GM06990 (cell line): ENCODE measurements around the gene RALGAPA2.

Experiments
- DNase-seq: peaks from one replicate; pipeline ENCODE4 v3.0.0-alpha.2; 2011; ENCODE audit not compliant: insufficient read length; ENCODE audit errors: extremely low read depth
- H3K27me3 ChIP-seq: replicated peaks from 2 replicates; pipeline ENCODE4 v1.6.0; 2011; ENCODE audit warnings: low read length; ENCODE audit not compliant: control insufficient read depth, insufficient read depth
- H3K36me3 ChIP-seq: 2 replicates; pipeline ENCODE4 v1.5.1; 2011; ENCODE audit warnings: low read length; ENCODE audit not compliant: control insufficient read depth, insufficient read depth
- H3K4me3 ChIP-seq: replicated peaks from 2 replicates; pipeline ENCODE4 v1.5.1; 2011; ENCODE audit warnings: low read depth, mild to moderate bottlenecking, control low read depth, low read length
- TF ChIP-seq, protein P1 (sequence below): IDR thresholded peaks from 2 replicates; pipeline ENCODE4 v1.5.1; 2011; ENCODE audit warnings: low read length, control low read depth, mild to moderate bottlenecking, inconsistent platforms; ENCODE audit not compliant: insufficient read depth, poor library complexity, severe bottlenecking

The RALGAPA2 gene

GRCh38 chr20:20691477-20692235 lies 20.8 kb downstream of the RALGAPA2 start:
- TF ChIP-seq, protein P1, sequence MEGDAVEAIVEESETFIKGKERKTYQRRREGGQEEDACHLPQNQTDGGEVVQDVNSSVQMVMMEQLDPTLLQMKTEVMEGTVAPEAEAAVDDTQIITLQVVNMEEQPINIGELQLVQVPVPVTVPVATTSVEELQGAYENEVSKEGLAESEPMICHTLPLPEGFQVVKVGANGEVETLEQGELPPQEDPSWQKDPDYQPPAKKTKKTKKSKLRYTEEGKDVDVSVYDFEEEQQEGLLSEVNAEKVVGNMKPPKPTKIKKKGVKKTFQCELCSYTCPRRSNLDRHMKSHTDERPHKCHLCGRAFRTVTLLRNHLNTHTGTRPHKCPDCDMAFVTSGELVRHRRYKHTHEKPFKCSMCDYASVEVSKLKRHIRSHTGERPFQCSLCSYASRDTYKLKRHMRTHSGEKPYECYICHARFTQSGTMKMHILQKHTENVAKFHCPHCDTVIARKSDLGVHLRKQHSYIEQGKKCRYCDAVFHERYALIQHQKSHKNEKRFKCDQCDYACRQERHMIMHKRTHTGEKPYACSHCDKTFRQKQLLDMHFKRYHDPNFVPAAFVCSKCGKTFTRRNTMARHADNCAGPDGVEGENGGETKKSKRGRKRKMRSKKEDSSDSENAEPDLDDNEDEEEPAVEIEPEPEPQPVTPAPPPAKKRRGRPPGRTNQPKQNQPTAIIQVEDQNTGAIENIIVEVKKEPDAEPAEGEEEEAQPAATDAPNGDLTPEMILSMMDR: no peak

DNA sequence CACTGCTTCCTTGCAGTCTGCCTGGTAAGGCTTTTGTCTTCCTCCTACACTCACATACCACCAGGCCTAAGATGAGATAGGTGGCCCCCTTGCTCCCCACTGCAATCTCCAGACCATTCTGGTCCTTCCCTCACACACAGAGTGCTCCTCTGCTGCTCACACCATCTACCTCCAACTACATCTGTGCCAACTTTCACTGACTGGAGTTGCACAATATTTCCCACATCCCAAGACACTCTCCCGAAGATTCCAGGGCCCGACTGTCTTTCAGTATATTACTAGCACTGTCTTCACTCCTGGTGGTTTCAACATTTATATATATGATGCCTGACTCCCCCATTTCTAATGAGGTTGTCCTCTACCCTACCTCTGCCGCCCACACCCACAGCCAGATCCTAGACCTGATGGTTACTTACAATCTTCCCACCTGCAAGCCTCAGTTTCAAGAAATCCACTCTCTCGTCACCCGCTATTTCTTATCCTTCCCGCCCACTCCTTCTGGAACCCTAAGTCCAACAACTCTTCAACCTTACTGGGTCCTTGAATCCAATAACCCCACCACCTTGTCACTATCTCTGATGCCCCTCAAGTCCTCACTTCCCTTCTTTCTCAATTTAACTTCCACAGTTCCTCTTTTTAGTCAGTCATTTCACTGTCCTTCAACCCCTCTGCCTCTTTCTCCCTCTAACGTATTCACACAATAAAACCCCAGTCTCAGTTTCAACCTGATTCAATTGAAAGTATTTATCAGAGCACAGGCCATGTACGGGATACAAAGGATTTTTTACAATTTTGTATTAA lies 21.6 kb downstream of the RALGAPA2 start:
- H3K36me3 ChIP-seq: no peaks in the 10 kb centered on the region
- no peak overlapping the region for H3K4me3 ChIP-seq
- no peak for DNase-seq
- H3K27me3 ChIP-seq: no peaks in the 10 kb centered on the region
- TF ChIP-seq, protein P1: no peak

More at GRCh38 chr20:20691477-20692235, 20.8 kb downstream of the RALGAPA2 start:
- DNase-seq: no peak
- Histone ChIP-seq H3K36me3 (no peaks in the 10 kb centered on the region), H3K27me3 (no peaks in the 10 kb centered on the region), H3K4me3 (no peak overlapping the region)

DNA sequence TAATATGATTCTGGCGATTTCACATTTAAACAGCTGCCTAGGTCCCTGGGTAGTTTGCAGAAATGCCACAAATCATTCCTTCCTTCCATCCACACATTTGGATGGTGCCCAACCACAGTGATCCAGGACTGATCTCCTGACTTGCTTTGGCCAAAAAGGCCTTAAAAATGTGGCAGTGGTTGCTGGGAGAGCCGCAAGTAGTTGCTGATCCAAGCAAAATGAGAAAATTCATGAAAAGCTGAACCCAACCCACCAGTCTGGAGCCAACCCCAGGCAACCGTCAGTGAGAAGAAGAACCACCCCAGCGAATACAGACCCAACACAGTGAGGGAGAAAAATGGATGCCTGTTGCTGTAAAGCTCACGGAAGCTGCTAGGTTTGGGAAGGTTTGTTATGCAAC lies 25.1 kb downstream of the RALGAPA2 start:
- Histone ChIP-seq H3K4me3 (no peak overlapping the region), H3K27me3 (no peaks in the 10 kb centered on the region), H3K36me3 (no peaks in the 10 kb centered on the region)
- no peak for DNase-seq
- TF ChIP-seq, protein P1: no peak

GRCh38 chr20:20685635-20686034 lies 26.8 kb downstream of the RALGAPA2 start:
- H3K4me3 ChIP-seq: no peak overlapping the region
- H3K27me3 ChIP-seq: no peaks in the 10 kb centered on the region
- DNase-seq: no peak
- TF ChIP-seq, protein P1: no peak
- no peaks in the 10 kb centered on the region for H3K36me3 ChIP-seq

DNA sequence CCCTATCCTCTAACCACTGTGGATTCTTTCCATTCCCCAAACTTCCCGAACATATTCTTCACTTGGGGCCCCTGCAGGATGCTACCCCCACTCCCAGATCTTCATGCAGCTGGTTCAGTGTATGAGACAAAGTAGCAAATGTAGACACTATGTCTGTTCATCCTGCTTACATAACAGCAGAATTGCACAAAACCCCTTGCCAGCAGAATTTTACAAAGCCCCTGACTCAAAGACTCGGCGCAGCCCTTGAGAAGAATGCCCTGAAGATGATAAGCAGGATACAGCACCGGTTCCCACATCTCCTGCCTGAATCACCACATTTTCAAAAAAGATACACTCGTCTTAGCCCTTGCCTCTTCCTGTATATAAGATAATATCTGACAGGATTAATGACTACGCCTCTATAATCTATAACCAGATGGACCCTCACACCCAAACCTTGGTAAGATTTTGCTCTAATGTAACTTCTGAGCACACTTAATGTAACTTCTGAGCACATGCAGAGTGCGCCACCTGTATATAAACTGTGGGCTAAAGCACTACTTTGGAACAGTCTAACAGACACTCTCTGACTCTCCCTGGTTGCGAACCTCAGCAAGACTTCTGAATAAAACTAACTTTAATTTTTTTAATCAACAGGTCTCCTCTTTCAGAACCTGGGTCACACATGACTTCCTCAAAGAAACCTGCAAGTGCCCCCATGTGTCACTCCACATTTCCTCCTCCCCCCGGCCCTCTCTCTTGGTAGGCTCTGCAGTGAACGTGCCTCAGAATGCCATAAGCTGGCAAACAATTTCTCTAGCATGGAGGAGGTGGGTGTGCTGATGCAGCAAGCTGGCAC lies 28.7 kb downstream of the RALGAPA2 start:
- H3K4me3 ChIP-seq: no peak overlapping the region
- DNase-seq: no peak
- no peaks in the 10 kb centered on the region for H3K36me3 ChIP-seq
- TF ChIP-seq, protein P1: no peak
- no peaks in the 10 kb centered on the region for H3K27me3 ChIP-seq
